Endothelial cell (in vitro differentiated cells): ENCODE measurements around the gene WDR7. TPM values are rescaled to one million over a fixed set of nuclear protein-coding genes. Genes with fewer than 3 reads are reported as not detected.

ENCODE experiments used
- DNase-seq: peaks from one replicate; pipeline ENCODE4 v3.0.0; 2021; ENCODE audit warnings: low spot score
- H3K27ac Mint-ChIP-seq: one replicate; pipeline ENCODE4 v1.8.0; 2021; ENCODE audit warnings: mixed read lengths, inconsistent platforms; ENCODE audit not compliant: unreplicated experiment
- H3K27me3 Mint-ChIP-seq: one replicate; pipeline ENCODE4 v1.8.0; 2021; ENCODE audit warnings: mild to moderate bottlenecking, moderate library complexity, mixed read lengths, inconsistent platforms; ENCODE audit not compliant: unreplicated experiment
- H3K36me3 Mint-ChIP-seq: one replicate; pipeline ENCODE4 v1.8.0; 2021; ENCODE audit warnings: mild to moderate bottlenecking, low read depth, mixed read lengths, inconsistent platforms; ENCODE audit not compliant: unreplicated experiment
- H3K4me1 Mint-ChIP-seq: one replicate; pipeline ENCODE4 v1.8.0; 2021; ENCODE audit warnings: mild to moderate bottlenecking, mixed read lengths, inconsistent platforms; ENCODE audit not compliant: unreplicated experiment
- H3K4me3 Mint-ChIP-seq: one replicate; pipeline ENCODE4 v1.8.0; 2021; ENCODE audit warnings: mild to moderate bottlenecking, mixed read lengths, inconsistent platforms; ENCODE audit not compliant: unreplicated experiment
- H3K9me3 Mint-ChIP-seq: one replicate; pipeline ENCODE4 v1.8.0; 2021; ENCODE audit warnings: mixed read lengths, inconsistent platforms; ENCODE audit not compliant: unreplicated experiment
- CTCF ChIP-seq: fragments of 200-600 bp; sonication (generic); IDR thresholded peaks from one replicate; pipeline ENCODE4 v1.5.0; 2021; ENCODE audit warnings: antibody characterized with exemption; ENCODE audit not compliant: unreplicated experiment
- total RNA-seq: library from RNA; stranded (reverse); fragmentation: NEBNext Ultra II Directional; extraction: Animal tissue kit (Norgen Biotek cat#: 25700); gene quantifications from one replicate; pipeline ENCODE4 v1.2.1, GENCODE V29; 2021; ENCODE audit not compliant: unreplicated experiment

Gene WDR7
- total RNA-seq, 1 donor from 2014 or later, result 42.0 TPM

GRCh38 chr18:56672981-56673380 is 21.8 kb downstream of the WDR7 start:
- Mint-ChIP-seq H3K4me1 (peaks cover 49% of the 10 kb centered on the region), H3K4me3 (peak overlapping the region; percentile 68), H3K36me3 (no peaks in the 10 kb centered on the region), H3K9me3 (no peaks in the 10 kb centered on the region), H3K27ac (peak overlapping the region; percentile 99), H3K27me3 (no peaks in the 10 kb centered on the region)
- no peak for DNase-seq
- TF ChIP-seq CTCF, result no peak

GRCh38 chr18:56676639-56677038 is 25.5 kb downstream of the WDR7 start:
- Mint-ChIP-seq H3K4me3 (no peak overlapping the region), H3K9me3 (no peaks in the 10 kb centered on the region), H3K27ac (peak overlapping the region; percentile 87), H3K36me3 (no peaks in the 10 kb centered on the region), H3K27me3 (no peaks in the 10 kb centered on the region), H3K4me1 (peaks cover 41% of the 10 kb centered on the region)
- no peak for DNase-seq
- TF ChIP-seq CTCF, result no peak

DNA sequence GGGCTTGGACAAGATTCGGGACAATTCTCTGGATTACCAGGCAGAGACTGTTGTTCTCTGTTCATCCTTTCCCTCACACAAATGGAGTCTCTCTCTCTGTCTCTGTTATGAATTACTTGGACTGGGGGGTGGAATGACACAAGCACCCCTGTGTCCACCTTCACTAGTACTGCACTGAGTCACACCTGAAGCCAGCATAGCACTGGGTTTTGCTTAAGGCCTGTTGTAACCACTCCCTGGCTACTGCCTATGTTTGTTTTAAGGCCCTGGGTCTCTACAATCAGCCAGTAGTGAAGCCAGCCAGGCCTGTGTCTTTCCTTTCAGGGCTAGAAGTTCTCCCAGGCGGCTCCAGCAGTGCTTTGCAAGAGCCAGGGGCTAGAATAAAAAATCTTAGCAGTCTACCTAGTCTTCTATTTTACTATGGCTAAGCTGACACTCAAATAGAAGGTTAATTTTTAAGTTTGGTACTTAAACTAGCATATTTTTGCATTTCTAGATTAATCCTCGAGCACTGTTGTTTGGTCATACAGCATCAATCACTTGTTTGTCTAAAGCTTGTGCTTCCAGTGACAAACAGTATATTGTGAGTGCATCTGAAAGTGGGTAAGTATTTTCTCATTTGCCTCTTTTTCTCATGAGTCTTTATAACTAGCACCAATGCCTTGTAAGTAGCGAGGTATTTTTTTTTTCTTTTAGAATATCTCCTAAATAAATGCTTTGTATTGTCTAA is 27.8 kb downstream of the WDR7 start:
- Mint-ChIP-seq H3K9me3 (no peaks in the 10 kb centered on the region), H3K4me1 (peaks cover 26% of the 10 kb centered on the region), H3K27ac (no peak overlapping the region), H3K4me3 (no peak overlapping the region), H3K36me3 (peaks cover 4% of the 10 kb centered on the region), H3K27me3 (no peaks in the 10 kb centered on the region)
- no peak for TF ChIP-seq CTCF
- DNase-seq, result no peak

- no peak for TF ChIP-seq CTCF
- Mint-ChIP-seq H3K27me3 (no peaks in the 10 kb centered on the region), H3K4me3 (no peak overlapping the region), H3K27ac (no peak overlapping the region), H3K9me3 (no peaks in the 10 kb centered on the region), H3K4me1 (no peaks in the 10 kb centered on the region), H3K36me3 (peaks cover 8% of the 10 kb centered on the region)
- no peak for DNase-seq
Measured at GRCh38 chr18:56684277-56684676, 33.1 kb downstream of the WDR7 start.

DNA sequence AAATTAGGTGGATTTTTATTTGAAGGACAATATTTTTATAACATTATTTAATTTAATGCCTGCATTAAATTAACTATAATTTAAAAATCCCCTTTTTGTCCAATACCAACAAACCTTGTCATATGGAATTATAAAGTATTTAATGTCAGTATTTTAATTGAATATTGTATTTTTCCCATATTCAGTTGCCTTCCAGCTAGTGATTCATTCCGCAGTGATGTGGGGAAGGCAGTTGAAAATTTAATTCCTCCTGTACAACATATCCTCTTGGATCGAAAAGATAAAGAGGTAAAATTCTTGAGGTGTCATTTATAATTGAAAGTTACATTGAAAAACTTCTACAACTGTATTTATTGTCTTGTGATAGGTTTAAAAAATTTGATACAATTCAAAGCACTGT is 40.4 kb downstream of the WDR7 start:
- Mint-ChIP-seq H3K36me3 (no peaks in the 10 kb centered on the region), H3K27me3 (no peaks in the 10 kb centered on the region), H3K4me1 (no peaks in the 10 kb centered on the region), H3K27ac (no peak overlapping the region), H3K9me3 (no peaks in the 10 kb centered on the region), H3K4me3 (no peak overlapping the region)
- no peak for TF ChIP-seq CTCF
- DNase-seq, result no peak
